ENCODE data around the gene OXT. TPM values are rescaled to one million over a fixed set of nuclear protein-coding genes. Genes with fewer than 3 reads are reported as not detected.

OXT gene
- total and polyA plus RNA-seq, 2 of the 8 experiments (the other 6 are each of a cell fraction or from before 2014, with no cell fraction given): not detected

GRCh38 chr20:3084283-3084985, 13.0 kb downstream of the OXT start, which contains the start of gene AVP:
AVP (minus strand) TSS chr20:3084724; CDS start chr20:3084674, 50 bp downstream.
- no peak within 1 kb of the TSS for H3K27ac ChIP-seq (ENCODE audit: low read depth, low read length)
- no peak within 1 kb of the TSS for H3K23ac ChIP-seq (ENCODE audit: insufficient read length)
- H3K56ac ChIP-seq (replicated peaks; ENCODE audit: insufficient read length, low read depth, low read length): no peak within 1 kb of the TSS
- H3K14ac ChIP-seq (ENCODE audit: insufficient read length): no peak within 1 kb of the TSS
- H3K4me2 ChIP-seq (ENCODE audit: insufficient read depth in 1 of 2, low read depth in 2 of 2, low read length in 2 of 2): peak within 1 kb of the TSS; percentile 62 to 84; a peak in 3 of 4 replicates
- DNase-seq (ENCODE audit: low read depth in 1 of 2, low spot score in 2 of 2) (no peak), FAIRE-seq (no peak)
- H4K5ac ChIP-seq (ENCODE audit: insufficient read length, low read depth, low read length): no peak within 1 kb of the TSS
- no peak within 1 kb of the TSS for H2BK5ac ChIP-seq (ENCODE audit: low read depth, low read length)
- H2BK120ac ChIP-seq (replicated peaks; ENCODE audit: low read depth, low read length): no peak within 1 kb of the TSS
- H2BK12ac ChIP-seq (ENCODE audit: low read depth, low read length): peak within 1 kb of the TSS; percentile 77; the same call in 1 of the 2 replicates
- no peak for TF ChIP-seq E2F6 (IDR thresholded peaks at IDR 0.05)
- TF ChIP-seq CBX5 (IDR thresholded peaks at IDR 0.05; ENCODE audit: low read depth, low read length): no peak
- TF ChIP-seq BRCA1 (IDR thresholded peaks at IDR 0.05; ENCODE audit: low read depth, low read length): no peak
- no peak for TF ChIP-seq SIX5 (IDR thresholded peaks at IDR 0.05; ENCODE audit: low read depth, low read length)
- TF ChIP-seq HDAC2 (IDR thresholded peaks at IDR 0.05; ENCODE audit: borderline replicate concordance in 1 of 2, low read depth in 2 of 2, low read length in 2 of 2): no peak
- no peak for TF ChIP-seq TBP (IDR thresholded peaks at IDR 0.05; ENCODE audit: low read depth, low read length)
- TF ChIP-seq ZNF274 (IDR thresholded peaks at IDR 0.05; ENCODE audit: borderline replicate concordance, extremely low read depth, low read length): no peak
- no peak for TF ChIP-seq CHD2 (IDR thresholded peaks at IDR 0.05; ENCODE audit: low read length)
- CTCF ChIA-PET (ENCODE audit: partially characterized antibody): interaction anchor here (1.1 to 1.3 kb wide), 3 partner anchors 13 to 31 kb away, joined by 3 to 4 read pairs (median 3); no protein-coding TSS in a partner anchor
- H2BK15ac ChIP-seq (ENCODE audit: low read length): peak within 1 kb of the TSS; percentile 98; the same call in 1 of the 2 replicates
- no peak within 1 kb of the TSS for H2BK20ac ChIP-seq (ENCODE audit: low read length)
- no peak within 1 kb of the TSS for H4K91ac ChIP-seq (replicated peaks; ENCODE audit: insufficient read length, low read length)
- POLR2A ChIA-PET (ENCODE audit: partially characterized antibody): interaction anchor here (2.7 kb wide), 1 partner anchor 8 kb away, joined by 14 read pairs; no protein-coding TSS in a partner anchor
- H3K23me2 ChIP-seq (ENCODE audit: low read depth, low read length): peaks cover 11% of the 10 kb centered on the region; the same call in 1 of the 2 replicates
- H3K27me3 ChIP-seq (replicated peaks in 1 of 4; ENCODE audit: control insufficient read depth in 3 of 4, extremely low read depth in 1 of 4, insufficient read depth in 3 of 4, low read length in 3 of 4): peaks cover 27 to 43% (median 37%) of the 10 kb centered on the region in 4 experiments
- no peaks in the 10 kb centered on the region for H3K36me3 ChIP-seq (ENCODE audit: control insufficient read depth in 2 of 4, insufficient read depth in 4 of 4, low read length in 3 of 4)
- no peak within 1 kb of the TSS for H3K4ac ChIP-seq (replicated peaks; ENCODE audit: insufficient read length, low read depth, low read length)
- H3K79me1 ChIP-seq (ENCODE audit: low read depth, low read length): no peaks in the 10 kb centered on the region
- peak within 1 kb of the TSS; percentile 13 for H3K18ac ChIP-seq (ENCODE audit: extremely low read depth, low read length)
- 88% methylated on average over 17 of the region's 28 CpGs; no CpG with 5 or more reads in 1 of the 2 experiments for WGBS, 2 experiments (ENCODE audit: extremely low coverage in 1 of 2, insufficient coverage in 1 of 2, insufficient read length in 1 of 2, insufficient replicate concordance in 2 of 2, low coverage in 1 of 2, low lambda C conversion rate in 2 of 2, missing lambda C conversion rate in 1 of 2)
- no peaks in the 10 kb centered on the region for H3K79me2 ChIP-seq (ENCODE audit: control insufficient read depth in 1 of 2, insufficient read depth in 2 of 2, low read length in 2 of 2)
- H3K9ac ChIP-seq (replicated peaks in 1 of 4; ENCODE audit: extremely low read depth in 1 of 4, low read depth in 3 of 4, low read length in 3 of 4): no peak within 1 kb of the TSS
- H3K9me3 ChIP-seq (ENCODE audit: insufficient read depth in 2 of 2, low read depth in 1 of 2, low read length in 1 of 2): no peaks in the 10 kb centered on the region
- H4K20me1 ChIP-seq (replicated peaks in 1 of 2; ENCODE audit: control insufficient read depth in 1 of 2, insufficient read depth in 2 of 2, low read length in 2 of 2): no peaks in the 10 kb centered on the region
- no peak within 1 kb of the TSS for H2AK5ac ChIP-seq (ENCODE audit: low read depth, low read length)
- H2AFZ ChIP-seq (ENCODE audit: low read length): no peak within 1 kb of the TSS; the same call in 1 of the 2 replicates
- H3K4me1 ChIP-seq (replicated peaks in 1 of 4; ENCODE audit: control insufficient read depth in 3 of 4, insufficient read depth in 4 of 4, low read length in 3 of 4): peaks cover 0 to 8% (median 6%) of the 10 kb centered on the region in 4 experiments; a peak in 5 of 7 replicates
- H3K4me3 ChIP-seq (ENCODE audit: extremely low read depth in 1 of 4, insufficient read depth in 2 of 4, low read depth in 3 of 4, low read length in 4 of 4): peak within 1 kb of the TSS in 3 of 4 experiments; percentile 27 to 53 (median 38); a peak in 4 of 8 replicates
- peak within 1 kb of the TSS; percentile 59 for H4K8ac ChIP-seq (ENCODE audit: extremely low read depth, insufficient read depth, low read length)

Measured in H1 (cell line).